HepG2 (cell line): ENCODE results near the gene WSCD2.

ENCODE experiments used
- BRCA1 ChIP-seq: sonication (generic); formaldehyde crosslinking; IDR thresholded peaks from 2 replicates; pipeline ENCODE4 v1.4.0; 2020; ENCODE audit warnings: missing genetic modification reagents
- CTCF ChIP-seq: sonication (generic); formaldehyde crosslinking; IDR thresholded peaks from 2 replicates; pipeline ENCODE4 v1.5.0; 2020; ENCODE audit warnings: mild to moderate bottlenecking, missing genetic modification reagents, moderate library complexity
- ZNF496 ChIP-seq: sonication (generic); formaldehyde crosslinking; IDR thresholded peaks from 2 replicates; pipeline ENCODE4 v1.8.1; 2023; ENCODE audit warnings: mild to moderate bottlenecking, moderate library complexity, missing genetic modification reagents; ENCODE audit not compliant: insufficient replicate concordance
- ZNF576 ChIP-seq: sonication (generic); formaldehyde crosslinking; IDR thresholded peaks from 2 replicates; pipeline ENCODE4 v1.4.0; 2020; ENCODE audit warnings: mild to moderate bottlenecking, missing genetic modification reagents

GRCh38 chr12:108176292-108176691, 47.2 kb downstream of the WSCD2 start:
- no peak for TF ChIP-seq ZNF576 (CRISPR knock-in tag)
- no peak for TF ChIP-seq ZNF496 (CRISPR knock-in tag)
- no peak for TF ChIP-seq CTCF
- TF ChIP-seq BRCA1 (CRISPR knock-in tag): no peak
